ENCODE results near the gene LRRC38. TPM values are rescaled to one million over a fixed set of nuclear protein-coding genes. Genes with fewer than 3 reads are reported as not detected.

LRRC38 gene
- total RNA-seq, 1 experiment from 2014 or later = 2.6 TPM

GRCh38 chr1:13430495-13430894 is 83.3 kb downstream of the LRRC38 start:
- H3K9me3 ChIP-seq (ENCODE audit: low read length) = no peaks in the 10 kb centered on the region
- no TSS peak for BruUV-seq (replicated peaks)
- no peak overlapping the region for H3K27ac ChIP-seq (ENCODE audit: low read length)

More at GRCh38 chr1:13430495-13430894, 83.3 kb downstream of the LRRC38 start:
- no peak for DNase-seq
- Histone ChIP-seq H2AFZ (ENCODE audit: low read length) (no peak overlapping the region), H3K4me1 (ENCODE audit: insufficient read depth, low read length) (no peaks in the 10 kb centered on the region), H3K36me3 (ENCODE audit: low read depth, low read length) (no peaks in the 10 kb centered on the region), H3F3A (ENCODE audit: low read length, unreplicated experiment) (no peaks in the 10 kb centered on the region), H3K4me2 (ENCODE audit: low read length) (no peak overlapping the region), H3K27me3 (ENCODE audit: low read length) (peaks cover 7% of the 10 kb centered on the region), H3K9ac (ENCODE audit: low read length) (no peak overlapping the region), H4K20me1 (ENCODE audit: low read length) (no peaks in the 10 kb centered on the region), H3K79me2 (ENCODE audit: low read length) (no peaks in the 10 kb centered on the region), H3K9me2 (replicated peaks; ENCODE audit: low read length) (no peaks in the 10 kb centered on the region), H3K4me3 (ENCODE audit: low read length) (no peak overlapping the region)
- TF ChIP-seq EZH2 (IDR thresholded peaks at IDR 0.05; ENCODE audit: low read length, unreplicated experiment) = no peak
- no peak for TF ChIP-seq CTCF (conservative IDR thresholded peaks at IDR 0.05; ENCODE audit: low read depth, low read length)
- no peak for TF ChIP-seq EZH2phosphoT487 (IDR thresholded peaks at IDR 0.05; ENCODE audit: borderline replicate concordance, low read length)
- CTCF ChIA-PET = no interaction called here
- POLR2A ChIA-PET (ENCODE audit: unreplicated experiment) = no interaction called here
- no peak for ATAC-seq
- intact Hi-C loops (cut with micrococcal nuclease) = no loop called here

Other genes with a start within 250 kb of the LRRC38 start
- gene PRAMEF8, start 228.9 kb downstream of the LRRC38 start, total RNA-seq (2014; rRNA removed) = not detected in 2 replicates
- gene PRAMEF33, start 210.5 kb downstream of the LRRC38 start, total RNA-seq (2014; rRNA removed) = not detected in 2 replicates
- not detected in 2 replicates for gene PRAMEF15, start 198.4 kb downstream of the LRRC38 start, total RNA-seq (2014; rRNA removed)
- gene PRAMEF14, start 166.9 kb downstream of the LRRC38 start, total RNA-seq (2014; rRNA removed) = not detected in 2 replicates
- gene PRAMEF19, start 142.1 kb downstream of the LRRC38 start, total RNA-seq (2014; rRNA removed) = not detected in 2 replicates
- gene PRAMEF17, start 124.4 kb downstream of the LRRC38 start, total RNA-seq (2014; rRNA removed) = not detected in 2 replicates
- not detected in 2 replicates for gene PRAMEF20, start 103.6 kb downstream of the LRRC38 start, total RNA-seq (2014; rRNA removed)
- gene PDPN, start 69.8 kb upstream of the LRRC38 start, total RNA-seq (2014; rRNA removed) = 0.29 and 0.47 TPM in 2 replicates
- gene PRDM2, start 186.2 kb upstream of the LRRC38 start, total RNA-seq (2014; rRNA removed) = 9.4 and 13.8 TPM in 2 replicates